ENCODE data around the gene CXCL9. TPM values are rescaled to one million over a fixed set of nuclear protein-coding genes. Genes with fewer than 3 reads are reported as not detected.

Gene CXCL9
- total and polyA plus RNA-seq, 4 donors: 0.22 to 2.3 (median 1.3) TPM

- TF ChIP-seq ZBTB33 (IDR thresholded peaks at IDR 0.05) (no peak), HNF4G (IDR thresholded peaks at IDR 0.05) (no peak)
Measured at GRCh38 chr4:75976177-75976576, 31.1 kb downstream of the CXCL9 start (continued).

- TF ChIP-seq HNF4A (conservative IDR thresholded peaks at IDR 0.05) (no peak), TAF1 (conservative IDR thresholded peaks at IDR 0.05) (no peak), HNF4G (IDR thresholded peaks at IDR 0.05) (no peak), RAD21 (IDR thresholded peaks at IDR 0.05) (no peak), EGR1 (IDR thresholded peaks at IDR 0.05; ENCODE audit: low read depth in 2 of 2) (no peak), JUND (IDR thresholded peaks at IDR 0.05) (no peak), GABPA (IDR thresholded peaks at IDR 0.05 in 1 of 2, conservative IDR thresholded peaks at IDR 0.05 in 1 of 2) (no peak), REST (IDR thresholded peaks at IDR 0.05) (no peak), NR2F2 (IDR thresholded peaks at IDR 0.05) (no peak), YY1 (IDR thresholded peaks at IDR 0.05) (no peak), SP1 (IDR thresholded peaks at IDR 0.05) (no peak), MAX (IDR thresholded peaks at IDR 0.05) (no peak), ZBTB33 (IDR thresholded peaks at IDR 0.05) (no peak), FOXA1 (IDR thresholded peaks at IDR 0.05) (no peak), RXRA (IDR thresholded peaks at IDR 0.05) (no peak), CTCF (IDR thresholded peaks at IDR 0.05; ENCODE audit: low read depth, low read length, missing input control) (no peak)
- H3K9ac ChIP-seq (ENCODE audit: low read depth in 1 of 2, low read length in 2 of 2): no peak overlapping the region
- H3K4me3 ChIP-seq (ENCODE audit: low read depth in 1 of 3, low read length in 3 of 3): no peak overlapping the region
- no peak overlapping the region for H3K27ac ChIP-seq (ENCODE audit: low read depth in 1 of 2, low read length in 2 of 2)
- H3K9me3 ChIP-seq (ENCODE audit: control insufficient read depth in 4 of 4, low read length in 3 of 4): no peaks in the 10 kb centered on the region
- H3K27me3 ChIP-seq (ENCODE audit: control insufficient read depth in 4 of 4, insufficient read depth in 4 of 4, low read length in 3 of 4): no peaks in the 10 kb centered on the region
- H3K4me1 ChIP-seq (ENCODE audit: control insufficient read depth in 4 of 4, insufficient read depth in 4 of 4, low read length in 3 of 4): no peaks in the 10 kb centered on the region
- H3K36me3 ChIP-seq (ENCODE audit: control insufficient read depth in 4 of 4, insufficient read depth in 3 of 4, low read depth in 1 of 4, low read length in 3 of 4): peaks cover 15 to 78% (median 61%) of the 10 kb centered on the region in 4 donors
- no peak for DNase-seq (ENCODE audit: low spot score)
Measured at GRCh38 chr4:75973766-75974165, 33.5 kb downstream of the CXCL9 start.
